Thoracic aorta endothelial cell (primary cell): ENCODE results near the gene OR52B6. TPM values are rescaled to one million over a fixed set of nuclear protein-coding genes. Genes with fewer than 3 reads are reported as not detected.

Source experiments
- total RNA-seq: library from RNA; depleted of rRNA; stranded (reverse); fragments of >200 nt; gene quantifications from 2 replicates; pipeline ENCODE4 v1.2.3, GENCODE V29; 2012

OR52B6 gene
- not detected in 2 replicates for total RNA-seq

DNA sequence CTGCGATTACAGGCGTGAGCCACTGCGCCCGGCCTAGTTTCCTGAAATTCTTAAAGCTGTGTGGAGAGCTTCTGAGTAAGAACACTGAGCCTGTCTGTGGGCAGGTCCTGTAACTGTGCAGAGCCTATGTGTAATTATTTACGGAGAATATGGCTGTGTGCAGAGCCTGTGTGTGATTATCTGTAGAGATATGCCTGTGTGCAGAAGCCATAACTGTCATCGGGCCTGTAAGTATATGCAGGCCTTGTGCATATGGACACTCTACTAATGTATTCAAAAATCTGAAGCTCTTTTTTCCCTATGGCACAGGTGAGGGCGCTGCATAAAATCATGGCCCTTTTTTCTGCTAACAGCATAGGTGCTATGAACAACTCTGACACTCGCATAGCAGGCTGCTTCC is at the start of gene OR52B6:
OR52B6 (plus strand) TSS at position 301 of the 400 bp plus-strand sequence; CDS start at position 301, 0 bp downstream.

DNA sequence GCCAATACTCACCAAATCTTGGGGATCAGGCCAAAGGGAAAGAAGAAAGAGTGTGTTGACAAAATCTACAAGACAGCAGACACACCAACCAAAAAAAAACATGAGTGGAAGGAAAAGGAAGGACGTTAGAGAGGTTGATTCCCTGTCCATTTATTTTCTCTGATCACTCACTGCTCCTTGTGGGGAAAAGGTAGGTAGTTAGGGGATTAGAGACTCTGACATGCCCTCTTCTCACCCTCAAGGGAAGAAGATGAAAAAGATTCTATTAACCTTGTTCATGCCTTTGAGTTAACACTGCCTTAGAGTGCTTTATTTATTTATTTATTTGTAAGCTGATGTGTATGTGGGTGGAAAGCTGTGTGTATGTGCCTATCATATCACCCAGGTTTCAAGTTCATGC is 32.2 kb upstream of the OR52B6 start, which contains the start of gene OR52H1:
OR52H1 (minus strand) TSS at position 101 of the 400 bp plus-strand sequence. CDS start 3,035 bp downstream, outside the sequence.

GRCh38 chr11:5596607-5597201 is 16.0 kb downstream of the OR52B6 start, which contains the start of gene TRIM6:
TSS of gene TRIM6 (plus strand) at chr11:5596637. CDS start at chr11:5596898, 261 bp downstream.

DNA sequence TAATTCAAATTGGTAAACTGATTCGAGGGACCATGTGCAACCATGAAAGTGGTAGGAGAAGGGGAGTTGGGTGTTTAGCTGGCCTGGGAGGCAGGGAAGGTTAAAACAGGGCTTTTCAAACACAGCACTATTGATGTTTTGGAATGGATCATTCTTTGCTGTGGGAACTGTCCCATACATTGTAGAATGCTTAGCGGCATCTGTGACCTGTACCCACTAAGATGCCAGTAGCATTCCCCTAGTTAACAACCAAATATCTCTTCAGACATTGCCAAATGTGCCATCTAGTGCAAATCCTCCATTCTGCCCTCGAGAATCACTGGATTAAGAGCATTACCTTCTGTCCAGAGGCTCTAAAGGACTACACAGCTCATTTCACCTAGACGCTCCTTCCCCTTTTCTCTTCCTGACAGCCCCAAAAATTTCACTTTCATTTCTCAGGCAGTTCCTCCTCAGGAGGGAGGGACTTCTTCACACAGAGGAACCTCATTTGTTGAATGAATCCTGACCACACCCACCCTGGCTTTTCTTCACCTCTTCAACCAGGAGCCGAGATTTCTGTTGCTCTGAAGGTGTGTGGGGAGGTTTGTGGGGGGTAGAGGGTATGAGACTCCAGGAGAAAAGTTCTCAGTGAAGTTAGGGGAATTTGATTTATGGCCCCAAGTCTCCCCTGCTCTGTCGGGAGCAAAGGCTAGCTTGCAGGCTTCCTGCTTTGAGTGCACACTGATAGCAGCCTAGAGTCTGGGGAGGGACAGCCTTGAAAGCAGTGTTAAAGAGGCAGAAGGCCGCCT is 44.0 kb downstream of the OR52B6 start, which contains the start of gene TRIM34:
TRIM34 (plus strand) TSS at position 513 of the 791 bp plus-strand sequence. CDS start 7,331 bp downstream, outside the sequence.

Other genes starting within 250 kb of the OR52B6 start
- gene OR51B5, start 237.4 kb upstream of the OR52B6 start, total RNA-seq = not detected in 2 replicates
- gene OR51B6, start 229.4 kb upstream of the OR52B6 start, total RNA-seq = not detected in 2 replicates
- not detected in 2 replicates for gene OR51M1, start 197.1 kb upstream of the OR52B6 start, total RNA-seq
- gene OR51Q1, start 158.8 kb upstream of the OR52B6 start, total RNA-seq = not detected in 2 replicates
- not detected in 2 replicates for gene OR51I1, start 139.4 kb upstream of the OR52B6 start, total RNA-seq
- gene OR51I2, start 131.6 kb upstream of the OR52B6 start, total RNA-seq = not detected in 2 replicates
- gene OR52D1, start 92.2 kb upstream of the OR52B6 start, total RNA-seq = not detected in 2 replicates
- gene UBQLN3, start 70.9 kb upstream of the OR52B6 start, total RNA-seq = not detected in 2 replicates
- 0.07 TPM in 1 of 2 replicates, not detected in the other for gene UBQLNL, start 64.2 kb upstream of the OR52B6 start, total RNA-seq
- 0.22 TPM in 1 of 2 replicates, not detected in the other for gene OR52H1, start 32.3 kb upstream of the OR52B6 start, total RNA-seq
- gene TRIM6, start 15.8 kb downstream of the OR52B6 start, total RNA-seq = 0.66 and 2.6 TPM in 2 replicates
- gene TRIM34, start 44.1 kb downstream of the OR52B6 start, total RNA-seq = 8.0 and 10.6 TPM in 2 replicates
- gene TRIM5, start 104.2 kb downstream of the OR52B6 start, total RNA-seq = 71.9 and 92.7 TPM in 2 replicates
- 114 and 115 TPM in 2 replicates for gene TRIM22, start 108.9 kb downstream of the OR52B6 start, total RNA-seq
- gene OR56B1, start 155.6 kb downstream of the OR52B6 start, total RNA-seq = not detected in 2 replicates
- gene OR52N4, start 173.4 kb downstream of the OR52B6 start, total RNA-seq = not detected in 2 replicates
- 0.07 TPM in 1 of 2 replicates, not detected in the other for gene OR52N5, start 202.5 kb downstream of the OR52B6 start, total RNA-seq
- not detected in 2 replicates for gene OR52N1, start 210.4 kb downstream of the OR52B6 start, total RNA-seq
- gene OR52N2, start 228.0 kb downstream of the OR52B6 start, total RNA-seq = not detected in 2 replicates